Liver (tissue), 9 donors: ENCODE results near the gene SLC35E1. TPM values are rescaled to one million over a fixed set of nuclear protein-coding genes. Genes with fewer than 3 reads are reported as not detected.

Experiments
- DNase-seq: peaks from one replicate; pipeline ENCODE4 v3.0.0-alpha.2; 2017; ENCODE audit warnings: low spot score
- H3K27ac ChIP-seq, 2 donors: one replicate each; pipeline ENCODE4 v1.7.0; 2013; ENCODE audit warnings: inconsistent platforms in 2 of 2, low read length in 2 of 2, control low read depth in 1 of 2, low read depth in 1 of 2, mild to moderate bottlenecking in 1 of 2
- H3K27me3 ChIP-seq, 4 donors: one replicate each; pipeline versions ENCODE4 v1.6.1 to v1.7.0; 2013; ENCODE audit warnings: low read length in 3 of 4, inconsistent platforms in 1 of 4, mild to moderate bottlenecking in 1 of 4, moderate library complexity in 1 of 4; ENCODE audit not compliant: control insufficient read depth in 4 of 4, insufficient read depth in 4 of 4
- H3K36me3 ChIP-seq, 4 donors: one replicate each; pipeline versions ENCODE4 v1.6.1 to v1.7.0; 2013; ENCODE audit warnings: low read length in 3 of 4, mild to moderate bottlenecking in 3 of 4, low read depth in 1 of 4, moderate library complexity in 1 of 4; ENCODE audit not compliant: control insufficient read depth in 4 of 4, insufficient read depth in 3 of 4
- H3K4me1 ChIP-seq, 4 donors: one replicate each; pipeline versions ENCODE4 v1.6.1 to v1.7.0; 2013; ENCODE audit warnings: low read length in 3 of 4, mild to moderate bottlenecking in 3 of 4, moderate library complexity in 1 of 4; ENCODE audit not compliant: control insufficient read depth in 4 of 4, insufficient read depth in 4 of 4
- H3K4me3 ChIP-seq, 3 donors: one replicate each; pipeline versions ENCODE4 v1.6.1 to v1.7.0; 2013; ENCODE audit warnings: low read length in 3 of 3, control low read depth in 1 of 3, low read depth in 1 of 3, mild to moderate bottlenecking in 1 of 3
- H3K9ac ChIP-seq, 2 donors: one replicate each; pipeline ENCODE4 v1.7.0; 2013; ENCODE audit warnings: low read length in 2 of 2, mild to moderate bottlenecking in 2 of 2, moderate library complexity in 2 of 2, control low read depth in 1 of 2, low read depth in 1 of 2
- H3K9me3 ChIP-seq, 4 donors: one replicate each; pipeline versions ENCODE4 v1.6.1 to v1.7.0; 2013; ENCODE audit warnings: low read length in 3 of 4; ENCODE audit not compliant: control insufficient read depth in 4 of 4
- EGR1 ChIP-seq, 2 donors: IDR thresholded peaks; 2 replicates each; pipeline ENCODE4 v1.6.1; 2016 to 2018; ENCODE audit warnings: antibody characterized with exemption in 2 of 2, low read depth in 2 of 2
- FOXA1 ChIP-seq: IDR thresholded peaks from 2 replicates; pipeline ENCODE4 v1.6.1; 2016; ENCODE audit warnings: antibody characterized with exemption
- FOXA2 ChIP-seq: IDR thresholded peaks from 2 replicates; pipeline ENCODE4 v1.6.1; 2016; ENCODE audit warnings: antibody characterized with exemption
- GABPA ChIP-seq, 2 donors: IDR thresholded peaks in 1 of 2; conservative IDR thresholded peaks in 1 of 2; 2 replicates each; pipeline ENCODE4 v1.6.1; 2016; ENCODE audit warnings: antibody characterized with exemption in 2 of 2, mild to moderate bottlenecking in 1 of 2, moderate library complexity in 1 of 2
- HNF4A ChIP-seq, 2 donors: conservative IDR thresholded peaks; 2 replicates each; pipeline ENCODE4 v1.6.1; 2016; ENCODE audit warnings: antibody characterized with exemption in 2 of 2, mild to moderate bottlenecking in 2 of 2
- HNF4G ChIP-seq: IDR thresholded peaks from 2 replicates; pipeline ENCODE4 v1.6.1; 2016; ENCODE audit warnings: antibody characterized with exemption
- JUND ChIP-seq, 2 donors: IDR thresholded peaks; 2 replicates each; pipeline ENCODE4 v1.6.1; 2016; ENCODE audit warnings: antibody characterized with exemption in 2 of 2
- NR2F2 ChIP-seq: IDR thresholded peaks from 2 replicates; pipeline ENCODE4 v1.6.1; 2016; ENCODE audit warnings: antibody characterized with exemption
- RAD21 ChIP-seq, 2 donors: IDR thresholded peaks; 2 replicates each; pipeline ENCODE4 v1.6.1; 2016; ENCODE audit warnings: antibody characterized with exemption in 2 of 2, mild to moderate bottlenecking in 2 of 2
- RXRA ChIP-seq, 2 donors: IDR thresholded peaks; 2 replicates each; pipeline ENCODE4 v1.6.1; 2017 to 2018; ENCODE audit warnings: antibody characterized with exemption in 2 of 2, mild to moderate bottlenecking in 1 of 2
- SP1 ChIP-seq: IDR thresholded peaks from 2 replicates; pipeline ENCODE4 v1.6.1; 2018; ENCODE audit warnings: antibody characterized with exemption, mild to moderate bottlenecking
- TAF1 ChIP-seq: conservative IDR thresholded peaks from 2 replicates; pipeline ENCODE4 v1.6.1; 2016; ENCODE audit warnings: antibody characterized with exemption, mild to moderate bottlenecking
- YY1 ChIP-seq: IDR thresholded peaks from 2 replicates; pipeline ENCODE4 v1.6.1; 2016; ENCODE audit warnings: antibody characterized with exemption, mild to moderate bottlenecking
- WGBS: extraction: QIAGEN DNeasy Blood & Tissue Kit; methylation state at CpG from one replicate; pipeline ENCODE4 v1.1.7; 2013; 5-methylcytosine and 5-hydroxymethylcytosine counted together
- polyA plus RNA-seq, 2 donors: library from polyadenylated mRNA; stranded (reverse) in 1 of 2; unstranded in 1 of 2; fragments of 200-250 nt in 1 of 2; fragments of >200 nt in 1 of 2; fragmentation: Nextera tagmentation in 1 of 2; extraction: Ambion mirVana in 1 of 2; gene quantifications; one replicate each; pipeline versions ENCODE4 v1.2.1 to v1.2.3, GENCODE V29; 2013 to 2015
- total RNA-seq, 2 donors: library from RNA; depleted of rRNA; stranded (reverse); fragments of >200 nt; gene quantifications; one replicate each; pipeline ENCODE4 v1.2.3, GENCODE V29; 2014
- TF ChIP-seq, protein P1 (sequence below): fragments of 150-350 bp; IDR thresholded peaks from 2 replicates; pipeline ENCODE4 v1.5.1; 2017; ENCODE audit warnings: improper control_type of control experiment, low read depth, low read length; ENCODE audit not compliant: missing input control
- TF ChIP-seq, protein P2 (sequence below): IDR thresholded peaks from 2 replicates; pipeline ENCODE4 v1.6.1; 2016; ENCODE audit warnings: antibody characterized with exemption, mild to moderate bottlenecking
- TF ChIP-seq, protein P3 (sequence below): IDR thresholded peaks from 2 replicates; pipeline ENCODE4 v1.6.1; 2016; ENCODE audit warnings: antibody characterized with exemption
- TF ChIP-seq, protein P4 (sequence below): IDR thresholded peaks from 2 replicates; pipeline ENCODE4 v1.6.1; 2016; ENCODE audit warnings: antibody characterized with exemption
- TF ChIP-seq, protein P5 (sequence below): IDR thresholded peaks from 2 replicates; pipeline ENCODE4 v1.6.1; 2016; ENCODE audit warnings: antibody characterized with exemption
- donor health status: healthy.
- donor health status: healthy.
- donor health status: healthy.
- donor health status: healthy.
- donor health status: healthy.

The SLC35E1 gene
- total and polyA plus RNA-seq, 4 donors: 11.2 to 20.5 (median 12.1) TPM

DNA sequence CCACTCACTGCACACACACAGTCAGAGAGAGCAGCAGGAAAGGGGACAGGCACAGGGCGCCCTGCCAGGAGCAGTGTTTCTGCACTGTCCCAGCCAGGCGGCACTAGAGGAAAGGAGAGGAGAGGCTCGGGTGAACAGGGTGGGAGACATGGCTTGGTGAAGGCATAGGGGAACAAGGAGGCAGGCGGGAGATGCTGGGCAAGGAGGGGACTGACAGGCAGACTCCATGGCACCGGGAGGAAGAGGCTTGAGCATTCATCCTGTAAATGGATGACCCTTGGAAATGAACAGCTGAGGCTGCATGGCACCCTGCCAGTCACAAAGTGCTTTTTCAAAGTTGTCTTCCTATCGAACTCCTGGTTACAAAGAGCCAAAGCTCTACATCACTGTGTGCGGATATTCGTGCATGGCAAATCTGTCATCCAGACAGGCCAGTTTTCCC, 33.4 kb upstream of the SLC35E1 start:
- Histone ChIP-seq H3K36me3 (no peaks in the 10 kb centered on the region), H3K27me3 (no peaks in the 10 kb centered on the region), H3K9ac (no peak overlapping the region), H3K4me1 (peaks cover 0 to 12% (median 6%) of the 10 kb centered on the region in 4 donors), H3K27ac (no peak overlapping the region), H3K4me3 (no peak overlapping the region), H3K9me3 (no peaks in the 10 kb centered on the region)
- 76% methylated on average over 8 of the region's 8 CpGs for WGBS
- TF ChIP-seq GABPA (IDR thresholded peaks at IDR 0.05 in 1 of 2, conservative IDR thresholded peaks at IDR 0.05 in 1 of 2) (no peak), SP1 (no peak), FOXA1 (no peak), HNF4A (conservative IDR thresholded peaks at IDR 0.05) (no peak), YY1 (no peak), RAD21 (IDR thresholded peaks at IDR 0.05) (no peak), NR2F2 (no peak)
- TF ChIP-seq, protein P1, sequence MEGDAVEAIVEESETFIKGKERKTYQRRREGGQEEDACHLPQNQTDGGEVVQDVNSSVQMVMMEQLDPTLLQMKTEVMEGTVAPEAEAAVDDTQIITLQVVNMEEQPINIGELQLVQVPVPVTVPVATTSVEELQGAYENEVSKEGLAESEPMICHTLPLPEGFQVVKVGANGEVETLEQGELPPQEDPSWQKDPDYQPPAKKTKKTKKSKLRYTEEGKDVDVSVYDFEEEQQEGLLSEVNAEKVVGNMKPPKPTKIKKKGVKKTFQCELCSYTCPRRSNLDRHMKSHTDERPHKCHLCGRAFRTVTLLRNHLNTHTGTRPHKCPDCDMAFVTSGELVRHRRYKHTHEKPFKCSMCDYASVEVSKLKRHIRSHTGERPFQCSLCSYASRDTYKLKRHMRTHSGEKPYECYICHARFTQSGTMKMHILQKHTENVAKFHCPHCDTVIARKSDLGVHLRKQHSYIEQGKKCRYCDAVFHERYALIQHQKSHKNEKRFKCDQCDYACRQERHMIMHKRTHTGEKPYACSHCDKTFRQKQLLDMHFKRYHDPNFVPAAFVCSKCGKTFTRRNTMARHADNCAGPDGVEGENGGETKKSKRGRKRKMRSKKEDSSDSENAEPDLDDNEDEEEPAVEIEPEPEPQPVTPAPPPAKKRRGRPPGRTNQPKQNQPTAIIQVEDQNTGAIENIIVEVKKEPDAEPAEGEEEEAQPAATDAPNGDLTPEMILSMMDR: no peak
- TF ChIP-seq, protein P2, sequence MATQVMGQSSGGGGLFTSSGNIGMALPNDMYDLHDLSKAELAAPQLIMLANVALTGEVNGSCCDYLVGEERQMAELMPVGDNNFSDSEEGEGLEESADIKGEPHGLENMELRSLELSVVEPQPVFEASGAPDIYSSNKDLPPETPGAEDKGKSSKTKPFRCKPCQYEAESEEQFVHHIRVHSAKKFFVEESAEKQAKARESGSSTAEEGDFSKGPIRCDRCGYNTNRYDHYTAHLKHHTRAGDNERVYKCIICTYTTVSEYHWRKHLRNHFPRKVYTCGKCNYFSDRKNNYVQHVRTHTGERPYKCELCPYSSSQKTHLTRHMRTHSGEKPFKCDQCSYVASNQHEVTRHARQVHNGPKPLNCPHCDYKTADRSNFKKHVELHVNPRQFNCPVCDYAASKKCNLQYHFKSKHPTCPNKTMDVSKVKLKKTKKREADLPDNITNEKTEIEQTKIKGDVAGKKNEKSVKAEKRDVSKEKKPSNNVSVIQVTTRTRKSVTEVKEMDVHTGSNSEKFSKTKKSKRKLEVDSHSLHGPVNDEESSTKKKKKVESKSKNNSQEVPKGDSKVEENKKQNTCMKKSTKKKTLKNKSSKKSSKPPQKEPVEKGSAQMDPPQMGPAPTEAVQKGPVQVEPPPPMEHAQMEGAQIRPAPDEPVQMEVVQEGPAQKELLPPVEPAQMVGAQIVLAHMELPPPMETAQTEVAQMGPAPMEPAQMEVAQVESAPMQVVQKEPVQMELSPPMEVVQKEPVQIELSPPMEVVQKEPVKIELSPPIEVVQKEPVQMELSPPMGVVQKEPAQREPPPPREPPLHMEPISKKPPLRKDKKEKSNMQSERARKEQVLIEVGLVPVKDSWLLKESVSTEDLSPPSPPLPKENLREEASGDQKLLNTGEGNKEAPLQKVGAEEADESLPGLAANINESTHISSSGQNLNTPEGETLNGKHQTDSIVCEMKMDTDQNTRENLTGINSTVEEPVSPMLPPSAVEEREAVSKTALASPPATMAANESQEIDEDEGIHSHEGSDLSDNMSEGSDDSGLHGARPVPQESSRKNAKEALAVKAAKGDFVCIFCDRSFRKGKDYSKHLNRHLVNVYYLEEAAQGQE: no peak
- no peak for DNase-seq

DNA sequence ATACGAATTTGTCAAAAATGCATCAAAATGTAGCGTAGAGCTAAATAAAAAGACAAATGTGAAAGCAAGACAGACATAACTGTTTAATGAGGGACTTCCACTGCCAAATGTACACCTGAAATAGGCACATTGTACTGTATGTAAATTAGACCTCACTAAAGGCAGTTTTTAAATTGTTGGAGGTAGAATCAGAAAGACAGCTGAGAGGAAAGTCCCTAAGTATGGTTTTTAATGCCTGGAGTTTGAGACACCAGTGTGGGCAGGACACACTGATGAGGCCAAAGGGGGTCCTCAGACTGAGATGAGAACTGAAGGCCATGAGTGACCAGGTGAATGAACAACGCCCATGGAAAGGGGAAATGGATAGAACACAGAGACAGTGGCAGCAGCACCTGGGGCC, 32.9 kb upstream of the SLC35E1 start:
- Histone ChIP-seq H3K9me3 (no peaks in the 10 kb centered on the region), H3K4me3 (no peak overlapping the region), H3K4me1 (peaks cover 0 to 12% (median 6%) of the 10 kb centered on the region in 4 donors), H3K36me3 (no peaks in the 10 kb centered on the region), H3K9ac (no peak overlapping the region), H3K27ac (no peak overlapping the region), H3K27me3 (no peaks in the 10 kb centered on the region)
- WGBS: 91% methylated on average over 3 of the region's 3 CpGs
- no peak for TF ChIP-seq JUND (IDR thresholded peaks at IDR 0.05)
- no peak for TF ChIP-seq HNF4G
- TF ChIP-seq NR2F2: no peak
- TF ChIP-seq, protein P3, sequence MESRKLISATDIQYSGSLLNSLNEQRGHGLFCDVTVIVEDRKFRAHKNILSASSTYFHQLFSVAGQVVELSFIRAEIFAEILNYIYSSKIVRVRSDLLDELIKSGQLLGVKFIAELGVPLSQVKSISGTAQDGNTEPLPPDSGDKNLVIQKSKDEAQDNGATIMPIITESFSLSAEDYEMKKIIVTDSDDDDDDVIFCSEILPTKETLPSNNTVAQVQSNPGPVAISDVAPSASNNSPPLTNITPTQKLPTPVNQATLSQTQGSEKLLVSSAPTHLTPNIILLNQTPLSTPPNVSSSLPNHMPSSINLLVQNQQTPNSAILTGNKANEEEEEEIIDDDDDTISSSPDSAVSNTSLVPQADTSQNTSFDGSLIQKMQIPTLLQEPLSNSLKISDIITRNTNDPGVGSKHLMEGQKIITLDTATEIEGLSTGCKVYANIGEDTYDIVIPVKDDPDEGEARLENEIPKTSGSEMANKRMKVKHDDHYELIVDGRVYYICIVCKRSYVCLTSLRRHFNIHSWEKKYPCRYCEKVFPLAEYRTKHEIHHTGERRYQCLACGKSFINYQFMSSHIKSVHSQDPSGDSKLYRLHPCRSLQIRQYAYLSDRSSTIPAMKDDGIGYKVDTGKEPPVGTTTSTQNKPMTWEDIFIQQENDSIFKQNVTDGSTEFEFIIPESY: no peak
- TF ChIP-seq HNF4A (conservative IDR thresholded peaks at IDR 0.05): no peak
- TF ChIP-seq, protein P1: no peak
- TF ChIP-seq RAD21 (IDR thresholded peaks at IDR 0.05): no peak
- no peak for TF ChIP-seq FOXA2
- TF ChIP-seq EGR1 (IDR thresholded peaks at IDR 0.05; ENCODE audit: low read depth in 2 of 2): no peak
- no peak for TF ChIP-seq YY1
- no peak for TF ChIP-seq GABPA (IDR thresholded peaks at IDR 0.05 in 1 of 2, conservative IDR thresholded peaks at IDR 0.05 in 1 of 2)
- TF ChIP-seq, protein P4, sequence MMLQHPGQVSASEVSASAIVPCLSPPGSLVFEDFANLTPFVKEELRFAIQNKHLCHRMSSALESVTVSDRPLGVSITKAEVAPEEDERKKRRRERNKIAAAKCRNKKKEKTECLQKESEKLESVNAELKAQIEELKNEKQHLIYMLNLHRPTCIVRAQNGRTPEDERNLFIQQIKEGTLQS: no peak
- no peak for TF ChIP-seq FOXA1
- TF ChIP-seq, protein P5, sequence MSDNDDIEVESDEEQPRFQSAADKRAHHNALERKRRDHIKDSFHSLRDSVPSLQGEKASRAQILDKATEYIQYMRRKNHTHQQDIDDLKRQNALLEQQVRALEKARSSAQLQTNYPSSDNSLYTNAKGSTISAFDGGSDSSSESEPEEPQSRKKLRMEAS: no peak
- TF ChIP-seq SP1: no peak
- TF ChIP-seq RXRA (IDR thresholded peaks at IDR 0.05): no peak
- TF ChIP-seq TAF1: no peak
- TF ChIP-seq, protein P2: no peak
- DNase-seq: no peak
